Measurements from ENCODE around the gene ITGB4.

GRCh38 chr17:75704963-75705875 is 16.0 kb upstream of the ITGB4 start:
- TF ChIP-seq BDP1 (IDR thresholded peaks at IDR 0.05; ENCODE audit: insufficient read depth, insufficient read length), result no peak
- TF ChIP-seq ELF4 (CRISPR knock-in tag; IDR thresholded peaks at IDR 0.05), result no peak
- TF ChIP-seq ARID2 (IDR thresholded peaks at IDR 0.05), result no peak
- TF ChIP-seq ZNF707 (CRISPR knock-in tag; conservative IDR thresholded peaks at IDR 0.05), result no peak
- no peak for TF ChIP-seq POLR2AphosphoS5 (IDR thresholded peaks at IDR 0.05; ENCODE audit: control insufficient read depth, insufficient read depth, low read depth, low read length)
- no peak for TF ChIP-seq HCFC1 (IDR thresholded peaks at IDR 0.05; ENCODE audit: low read depth, low read length)
- no peak for TF ChIP-seq CBFB (CRISPR knock-in tag; IDR thresholded peaks at IDR 0.05)
- no peak for TF ChIP-seq GABPA (tag; conservative IDR thresholded peaks at IDR 0.05; ENCODE audit: low read depth)
- TF ChIP-seq, protein P1, sequence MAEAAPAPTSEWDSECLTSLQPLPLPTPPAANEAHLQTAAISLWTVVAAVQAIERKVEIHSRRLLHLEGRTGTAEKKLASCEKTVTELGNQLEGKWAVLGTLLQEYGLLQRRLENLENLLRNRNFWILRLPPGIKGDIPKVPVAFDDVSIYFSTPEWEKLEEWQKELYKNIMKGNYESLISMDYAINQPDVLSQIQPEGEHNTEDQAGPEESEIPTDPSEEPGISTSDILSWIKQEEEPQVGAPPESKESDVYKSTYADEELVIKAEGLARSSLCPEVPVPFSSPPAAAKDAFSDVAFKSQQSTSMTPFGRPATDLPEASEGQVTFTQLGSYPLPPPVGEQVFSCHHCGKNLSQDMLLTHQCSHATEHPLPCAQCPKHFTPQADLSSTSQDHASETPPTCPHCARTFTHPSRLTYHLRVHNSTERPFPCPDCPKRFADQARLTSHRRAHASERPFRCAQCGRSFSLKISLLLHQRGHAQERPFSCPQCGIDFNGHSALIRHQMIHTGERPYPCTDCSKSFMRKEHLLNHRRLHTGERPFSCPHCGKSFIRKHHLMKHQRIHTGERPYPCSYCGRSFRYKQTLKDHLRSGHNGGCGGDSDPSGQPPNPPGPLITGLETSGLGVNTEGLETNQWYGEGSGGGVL (CRISPR knock-in tag; IDR thresholded peaks at IDR 0.05), result no peak
- TF ChIP-seq TRIM24 (IDR thresholded peaks at IDR 0.05), result no peak
- TF ChIP-seq, protein P2, sequence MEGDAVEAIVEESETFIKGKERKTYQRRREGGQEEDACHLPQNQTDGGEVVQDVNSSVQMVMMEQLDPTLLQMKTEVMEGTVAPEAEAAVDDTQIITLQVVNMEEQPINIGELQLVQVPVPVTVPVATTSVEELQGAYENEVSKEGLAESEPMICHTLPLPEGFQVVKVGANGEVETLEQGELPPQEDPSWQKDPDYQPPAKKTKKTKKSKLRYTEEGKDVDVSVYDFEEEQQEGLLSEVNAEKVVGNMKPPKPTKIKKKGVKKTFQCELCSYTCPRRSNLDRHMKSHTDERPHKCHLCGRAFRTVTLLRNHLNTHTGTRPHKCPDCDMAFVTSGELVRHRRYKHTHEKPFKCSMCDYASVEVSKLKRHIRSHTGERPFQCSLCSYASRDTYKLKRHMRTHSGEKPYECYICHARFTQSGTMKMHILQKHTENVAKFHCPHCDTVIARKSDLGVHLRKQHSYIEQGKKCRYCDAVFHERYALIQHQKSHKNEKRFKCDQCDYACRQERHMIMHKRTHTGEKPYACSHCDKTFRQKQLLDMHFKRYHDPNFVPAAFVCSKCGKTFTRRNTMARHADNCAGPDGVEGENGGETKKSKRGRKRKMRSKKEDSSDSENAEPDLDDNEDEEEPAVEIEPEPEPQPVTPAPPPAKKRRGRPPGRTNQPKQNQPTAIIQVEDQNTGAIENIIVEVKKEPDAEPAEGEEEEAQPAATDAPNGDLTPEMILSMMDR (IDR thresholded peaks at IDR 0.05 in 2 of 3, conservative IDR thresholded peaks at IDR 0.05 in 1 of 3; ENCODE audit: insufficient read depth in 2 of 3, low read depth in 1 of 3, low read length in 3 of 3), result no peak
- TF ChIP-seq, protein P3, sequence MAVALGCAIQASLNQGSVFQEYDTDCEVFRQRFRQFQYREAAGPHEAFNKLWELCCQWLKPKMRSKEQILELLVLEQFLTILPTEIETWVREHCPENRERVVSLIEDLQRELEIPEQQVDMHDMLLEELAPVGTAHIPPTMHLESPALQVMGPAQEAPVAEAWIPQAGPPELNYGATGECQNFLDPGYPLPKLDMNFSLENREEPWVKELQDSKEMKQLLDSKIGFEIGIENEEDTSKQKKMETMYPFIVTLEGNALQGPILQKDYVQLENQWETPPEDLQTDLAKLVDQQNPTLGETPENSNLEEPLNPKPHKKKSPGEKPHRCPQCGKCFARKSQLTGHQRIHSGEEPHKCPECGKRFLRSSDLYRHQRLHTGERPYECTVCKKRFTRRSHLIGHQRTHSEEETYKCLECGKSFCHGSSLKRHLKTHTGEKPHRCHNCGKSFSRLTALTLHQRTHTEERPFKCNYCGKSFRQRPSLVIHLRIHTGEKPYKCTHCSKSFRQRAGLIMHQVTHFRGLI (CRISPR knock-in tag; IDR thresholded peaks at IDR 0.05), result no peak
- TF ChIP-seq HNRNPL (IDR thresholded peaks at IDR 0.05; ENCODE audit: low read depth, low read length), result no peak
- TF ChIP-seq REST (IDR thresholded peaks at IDR 0.05; ENCODE audit: borderline replicate concordance), result no peak
- no peak for TF ChIP-seq REST (CRISPR knock-in tag; IDR thresholded peaks at IDR 0.05; ENCODE audit: low read depth)

Data from K562 (cell line).